GM13977 (cell line): ENCODE results near the gene CDA.

Source experiments
- DNase-seq: peaks from one replicate; pipeline ENCODE4 v3.0.0; 2012; ENCODE audit warnings: low spot score
- CTCF ChIP-seq: IDR thresholded peaks from 2 replicates; pipeline ENCODE4 v1.5.1; 2012; ENCODE audit warnings: mild to moderate bottlenecking, control low read depth; ENCODE audit not compliant: insufficient read depth; ENCODE audit errors: extremely low read depth, missing control alignments
- in situ Hi-C: fragments of 300-500 bp; cut with MboI; formaldehyde crosslinking; loops from one replicate; pipeline ENCODE4 v1.12.0; 2022; ENCODE audit warnings: low sequenced_read_pairs, low pct_unique_long_range_greater_than_20kb, mixed read lengths, inconsistent platforms; ENCODE audit not compliant: unreplicated experiment

CDA gene

GRCh38 chr1:20663365-20663764, 74.5 kb downstream of the CDA start:
- no peak for TF ChIP-seq CTCF
- in situ Hi-C loops, result no loop called here
- DNase-seq, result no peak

GRCh38 chr1:20663969-20664715, 75.2 kb downstream of the CDA start:
- in situ Hi-C loops, result no loop called here
- no peak for DNase-seq
- TF ChIP-seq CTCF, result no peak

GRCh38 chr1:20665726-20666125, 76.8 kb downstream of the CDA start:
- no peak for TF ChIP-seq CTCF
- in situ Hi-C loops, result no loop called here
- DNase-seq, result no peak

- in situ Hi-C loops, result no loop called here
- TF ChIP-seq CTCF, result no peak
- no peak for DNase-seq
Observed at GRCh38 chr1:20666146-20666545, 77.2 kb downstream of the CDA start.

- peak; percentile 44 for DNase-seq
- in situ Hi-C loops, result no loop called here
- TF ChIP-seq CTCF, result no peak
Observed at GRCh38 chr1:20666804-20667203, 77.9 kb downstream of the CDA start.
